ENCODE measurements around the gene RAPGEF4.

RAPGEF4 gene

DNA sequence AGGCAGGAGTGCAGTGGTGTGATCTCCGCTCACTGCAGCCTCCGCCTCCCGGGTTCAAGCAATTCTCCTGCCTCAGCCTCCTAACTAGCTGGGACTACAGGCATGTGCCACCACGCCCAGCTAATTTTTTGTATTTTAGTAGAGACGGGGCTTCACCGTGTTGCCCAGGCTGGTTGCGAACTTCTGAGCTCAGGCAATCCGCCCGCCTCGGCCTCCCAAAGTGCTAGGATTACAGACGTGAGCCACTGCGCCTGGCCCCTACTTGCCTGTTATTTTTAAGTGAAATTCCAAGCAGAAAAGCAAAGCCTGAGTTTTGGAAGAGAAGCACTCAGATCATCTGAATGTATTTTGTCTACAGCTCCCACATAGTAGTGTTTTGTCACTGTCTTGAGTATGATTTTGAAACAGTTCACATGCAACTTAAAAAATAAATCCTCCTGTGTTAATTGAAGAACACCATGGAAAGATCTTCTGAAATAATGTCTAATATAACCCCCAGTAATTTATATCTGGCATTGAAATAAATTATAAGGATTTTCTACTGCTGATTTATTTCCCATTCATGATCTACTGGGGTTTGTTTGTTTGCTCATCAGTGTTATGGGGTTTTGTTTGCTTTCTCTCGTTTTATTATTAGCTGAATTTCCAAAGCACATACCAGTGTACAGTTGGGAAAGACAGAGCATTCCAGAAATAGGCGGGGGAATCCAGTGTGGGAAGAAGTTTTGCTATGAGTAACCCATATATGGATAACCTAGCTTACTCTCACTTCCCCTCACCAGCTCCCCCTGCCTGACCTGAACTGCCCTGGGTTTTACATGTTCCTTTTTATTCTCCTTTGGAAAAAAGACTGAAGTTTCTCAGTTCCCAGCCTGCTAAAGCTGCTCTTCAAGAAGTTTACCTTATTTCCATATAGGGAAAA lies 259.9 kb downstream of the RAPGEF4 start:
- Histone ChIP-seq H3K36me3 (ENCODE audit: insufficient read depth, low read length) (no peaks in the 10 kb centered on the region), H3K4me2 (ENCODE audit: low read depth, low read length, poor library complexity, severe bottlenecking) (no peak overlapping the region), H3K27me3 (ENCODE audit: insufficient read depth, low read length, poor library complexity, severe bottlenecking) (no peaks in the 10 kb centered on the region), H3K9ac (ENCODE audit: low read depth, low read length, poor library complexity, severe bottlenecking) (no peak overlapping the region), H3K9me3 (ENCODE audit: insufficient read depth, low read depth, low read length) (no peaks in the 10 kb centered on the region), H3K4me1 (ENCODE audit: insufficient read depth, low read length, poor library complexity, severe bottlenecking) (no peaks in the 10 kb centered on the region), H3K4me3 (ENCODE audit: low read length, poor library complexity, severe bottlenecking) (no peak overlapping the region), H3K79me2 (ENCODE audit: insufficient read depth, low read length) (no peaks in the 10 kb centered on the region), H2AFZ (ENCODE audit: low read length) (no peak overlapping the region), H3F3A (ENCODE audit: low read depth) (no peaks in the 10 kb centered on the region), H4K20me1 (ENCODE audit: insufficient read depth, low read length, poor library complexity, severe bottlenecking) (no peaks in the 10 kb centered on the region), H3K9me2 (replicated peaks; ENCODE audit: low read depth, low read length) (no peaks in the 10 kb centered on the region)
- TF ChIP-seq, protein P1, sequence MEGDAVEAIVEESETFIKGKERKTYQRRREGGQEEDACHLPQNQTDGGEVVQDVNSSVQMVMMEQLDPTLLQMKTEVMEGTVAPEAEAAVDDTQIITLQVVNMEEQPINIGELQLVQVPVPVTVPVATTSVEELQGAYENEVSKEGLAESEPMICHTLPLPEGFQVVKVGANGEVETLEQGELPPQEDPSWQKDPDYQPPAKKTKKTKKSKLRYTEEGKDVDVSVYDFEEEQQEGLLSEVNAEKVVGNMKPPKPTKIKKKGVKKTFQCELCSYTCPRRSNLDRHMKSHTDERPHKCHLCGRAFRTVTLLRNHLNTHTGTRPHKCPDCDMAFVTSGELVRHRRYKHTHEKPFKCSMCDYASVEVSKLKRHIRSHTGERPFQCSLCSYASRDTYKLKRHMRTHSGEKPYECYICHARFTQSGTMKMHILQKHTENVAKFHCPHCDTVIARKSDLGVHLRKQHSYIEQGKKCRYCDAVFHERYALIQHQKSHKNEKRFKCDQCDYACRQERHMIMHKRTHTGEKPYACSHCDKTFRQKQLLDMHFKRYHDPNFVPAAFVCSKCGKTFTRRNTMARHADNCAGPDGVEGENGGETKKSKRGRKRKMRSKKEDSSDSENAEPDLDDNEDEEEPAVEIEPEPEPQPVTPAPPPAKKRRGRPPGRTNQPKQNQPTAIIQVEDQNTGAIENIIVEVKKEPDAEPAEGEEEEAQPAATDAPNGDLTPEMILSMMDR (conservative IDR thresholded peaks at IDR 0.05; ENCODE audit: low read length) = no peak
- TF ChIP-seq EZH2phosphoT487 (IDR thresholded peaks at IDR 0.05; ENCODE audit: borderline replicate concordance) = no peak

GRCh38 chr2:172996387-172996961 lies 260.8 kb downstream of the RAPGEF4 start:
- no peak overlapping the region for H3K4me2 ChIP-seq (ENCODE audit: low read depth, low read length, poor library complexity, severe bottlenecking)

DNA sequence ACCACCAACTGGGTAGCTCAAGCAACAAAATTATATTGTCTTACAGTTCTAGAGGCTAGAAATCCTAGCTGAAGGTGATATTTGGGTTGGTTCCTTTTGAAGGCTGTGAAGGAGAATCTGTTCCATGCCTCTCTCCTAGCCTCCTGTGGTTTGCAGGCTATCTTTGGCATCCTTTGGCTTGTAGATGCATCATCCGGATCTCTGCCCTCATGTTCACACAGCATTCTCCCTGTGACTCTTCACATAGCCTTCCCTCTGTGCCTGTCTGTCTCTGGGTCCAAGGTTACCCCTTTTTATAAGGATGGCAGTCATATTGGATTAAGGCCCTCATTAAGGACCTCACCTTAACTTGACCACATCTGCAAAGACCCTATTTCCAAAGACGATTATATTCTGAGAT lies 261.4 kb downstream of the RAPGEF4 start:
- H3K9me2 ChIP-seq (replicated peaks; ENCODE audit: low read depth, low read length) = no peaks in the 10 kb centered on the region
- H3K4me1 ChIP-seq (ENCODE audit: insufficient read depth, low read length, poor library complexity, severe bottlenecking) = no peaks in the 10 kb centered on the region
- H3K4me2 ChIP-seq (ENCODE audit: low read depth, low read length, poor library complexity, severe bottlenecking) = no peak overlapping the region
- TF ChIP-seq EZH2phosphoT487 (IDR thresholded peaks at IDR 0.05; ENCODE audit: borderline replicate concordance) = no peak
- TF ChIP-seq, protein P1 (conservative IDR thresholded peaks at IDR 0.05; ENCODE audit: low read length) = no peak
- H3K4me3 ChIP-seq (ENCODE audit: low read length, poor library complexity, severe bottlenecking) = no peak overlapping the region
- H3K79me2 ChIP-seq (ENCODE audit: insufficient read depth, low read length) = no peaks in the 10 kb centered on the region
- H3K9ac ChIP-seq (ENCODE audit: low read depth, low read length, poor library complexity, severe bottlenecking) = no peak overlapping the region
- H3F3A ChIP-seq (ENCODE audit: low read depth) = no peaks in the 10 kb centered on the region
- H3K9me3 ChIP-seq (ENCODE audit: insufficient read depth, low read depth, low read length) = no peaks in the 10 kb centered on the region
- H3K36me3 ChIP-seq (ENCODE audit: insufficient read depth, low read length) = no peaks in the 10 kb centered on the region
- H3K27me3 ChIP-seq (ENCODE audit: insufficient read depth, low read length, poor library complexity, severe bottlenecking) = no peaks in the 10 kb centered on the region
- no peaks in the 10 kb centered on the region for H4K20me1 ChIP-seq (ENCODE audit: insufficient read depth, low read length, poor library complexity, severe bottlenecking)
- no peak overlapping the region for H2AFZ ChIP-seq (ENCODE audit: low read length)

More at GRCh38 chr2:172996387-172996961, 260.8 kb downstream of the RAPGEF4 start:
- Histone ChIP-seq H3K9ac (ENCODE audit: low read depth, low read length, poor library complexity, severe bottlenecking) (no peak overlapping the region), H3K9me3 (ENCODE audit: insufficient read depth, low read depth, low read length) (no peaks in the 10 kb centered on the region), H3K9me2 (replicated peaks; ENCODE audit: low read depth, low read length) (no peaks in the 10 kb centered on the region), H3K36me3 (ENCODE audit: insufficient read depth, low read length) (no peaks in the 10 kb centered on the region), H3K4me1 (ENCODE audit: insufficient read depth, low read length, poor library complexity, severe bottlenecking) (no peaks in the 10 kb centered on the region), H2AFZ (ENCODE audit: low read length) (no peak overlapping the region), H3K4me3 (ENCODE audit: low read length, poor library complexity, severe bottlenecking) (no peak overlapping the region), H3K27me3 (ENCODE audit: insufficient read depth, low read length, poor library complexity, severe bottlenecking) (no peaks in the 10 kb centered on the region), H3K79me2 (ENCODE audit: insufficient read depth, low read length) (no peaks in the 10 kb centered on the region), H4K20me1 (ENCODE audit: insufficient read depth, low read length, poor library complexity, severe bottlenecking) (no peaks in the 10 kb centered on the region), H3F3A (ENCODE audit: low read depth) (no peaks in the 10 kb centered on the region)
- TF ChIP-seq, protein P1 (conservative IDR thresholded peaks at IDR 0.05; ENCODE audit: low read length) = no peak
- TF ChIP-seq EZH2phosphoT487 (IDR thresholded peaks at IDR 0.05; ENCODE audit: borderline replicate concordance) = no peak
